ENCODE data around the gene PFAS.

GRCh38 chr17:8210761-8211458 lies 38.2 kb upstream of the PFAS start:
- TF ChIP-seq POLR2AphosphoS5 (IDR thresholded peaks at IDR 0.05) (no peak), EP300 (IDR thresholded peaks at IDR 0.05) (no peak)
- TF ChIP-seq, protein P1, sequence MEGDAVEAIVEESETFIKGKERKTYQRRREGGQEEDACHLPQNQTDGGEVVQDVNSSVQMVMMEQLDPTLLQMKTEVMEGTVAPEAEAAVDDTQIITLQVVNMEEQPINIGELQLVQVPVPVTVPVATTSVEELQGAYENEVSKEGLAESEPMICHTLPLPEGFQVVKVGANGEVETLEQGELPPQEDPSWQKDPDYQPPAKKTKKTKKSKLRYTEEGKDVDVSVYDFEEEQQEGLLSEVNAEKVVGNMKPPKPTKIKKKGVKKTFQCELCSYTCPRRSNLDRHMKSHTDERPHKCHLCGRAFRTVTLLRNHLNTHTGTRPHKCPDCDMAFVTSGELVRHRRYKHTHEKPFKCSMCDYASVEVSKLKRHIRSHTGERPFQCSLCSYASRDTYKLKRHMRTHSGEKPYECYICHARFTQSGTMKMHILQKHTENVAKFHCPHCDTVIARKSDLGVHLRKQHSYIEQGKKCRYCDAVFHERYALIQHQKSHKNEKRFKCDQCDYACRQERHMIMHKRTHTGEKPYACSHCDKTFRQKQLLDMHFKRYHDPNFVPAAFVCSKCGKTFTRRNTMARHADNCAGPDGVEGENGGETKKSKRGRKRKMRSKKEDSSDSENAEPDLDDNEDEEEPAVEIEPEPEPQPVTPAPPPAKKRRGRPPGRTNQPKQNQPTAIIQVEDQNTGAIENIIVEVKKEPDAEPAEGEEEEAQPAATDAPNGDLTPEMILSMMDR (IDR thresholded peaks at IDR 0.05): no peak
